Measurements from ENCODE around the gene FOXO6.
"Not testable (repeated sequence)": the region's sequence is repeated elsewhere in the genome, so short reads cannot be mapped to it uniquely, and the experiment has no call there.

FOXO6 gene

DNA sequence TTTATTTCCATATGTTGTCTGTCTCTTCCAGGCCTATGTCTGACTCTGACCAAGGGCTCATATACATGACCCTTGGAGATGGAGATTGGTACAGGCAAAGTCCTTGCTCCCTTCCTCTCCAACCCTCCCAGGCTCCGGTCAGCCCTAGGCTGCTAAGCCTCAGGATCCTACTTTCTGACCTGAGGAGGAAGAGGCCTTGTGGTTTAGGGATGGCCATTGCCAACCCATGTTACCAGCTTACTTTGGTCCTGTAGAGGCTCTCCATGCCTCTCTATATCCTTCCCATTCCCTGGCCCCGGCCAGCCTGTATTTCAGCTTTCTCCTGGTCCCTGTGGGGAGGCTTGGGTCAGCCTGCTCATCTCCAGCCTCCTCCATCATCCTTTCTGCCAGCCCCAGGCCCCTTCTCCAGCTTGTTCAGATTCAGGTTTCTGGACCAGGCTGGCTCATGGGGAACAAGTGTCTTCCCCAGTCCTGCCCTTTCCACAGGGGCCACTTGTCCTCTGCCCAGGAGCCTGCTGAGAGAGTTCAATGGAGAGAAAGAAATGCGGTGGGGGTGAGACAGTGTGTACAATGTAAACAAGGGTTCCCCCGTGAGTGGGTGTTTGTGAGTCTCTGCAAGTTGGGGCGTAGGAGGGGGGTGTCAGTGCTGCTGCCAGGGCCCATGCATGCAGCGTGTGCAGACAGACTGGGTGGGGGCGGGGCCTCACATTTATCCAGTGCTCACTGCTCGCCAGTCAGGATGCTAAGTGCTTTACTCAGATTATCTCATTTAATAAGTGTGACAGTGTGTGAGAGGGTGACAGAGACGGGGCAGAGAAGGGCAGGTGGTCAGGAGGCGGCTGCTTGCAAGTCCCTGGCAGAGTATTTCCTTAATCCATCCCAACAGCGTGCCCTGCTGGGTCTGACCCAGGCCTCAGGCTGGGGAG lies 31.3 kb upstream of the FOXO6 start:
- no peak for DNase-seq

GRCh38 chr1:41330588-41331545 lies 30.4 kb upstream of the FOXO6 start:
- DNase-seq, result peak; percentile 79

GRCh38 chr1:41331546-41331917 lies 29.7 kb upstream of the FOXO6 start:
- DNase-seq, result no peak

DNA sequence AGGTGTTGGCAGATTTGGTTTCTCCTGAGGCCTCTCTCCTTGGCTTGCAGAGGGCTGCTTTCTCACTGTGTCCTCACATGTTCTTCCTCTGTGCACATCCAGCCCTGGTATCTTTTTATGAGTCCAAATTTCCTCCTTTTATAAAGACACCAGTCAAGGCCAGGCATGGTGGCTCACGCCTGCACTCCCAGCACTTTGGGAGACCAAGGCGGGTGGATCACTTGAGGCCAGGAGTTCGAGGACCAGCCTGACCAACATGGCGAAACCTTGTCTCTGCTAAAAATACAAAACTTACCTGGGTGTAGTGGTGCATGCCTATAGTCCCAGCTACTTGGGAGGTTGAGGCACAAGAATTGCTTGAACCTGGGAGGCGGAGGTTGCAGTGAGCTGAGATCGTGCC lies 29.1 kb upstream of the FOXO6 start:
- not testable (repeated sequence) for DNase-seq

GRCh38 chr1:41333146-41333784 lies 28.0 kb upstream of the FOXO6 start:
- peak; percentile 86 for DNase-seq

- DNase-seq, result no peak
Measured at GRCh38 chr1:41338820-41339219, 22.4 kb upstream of the FOXO6 start.

DNA sequence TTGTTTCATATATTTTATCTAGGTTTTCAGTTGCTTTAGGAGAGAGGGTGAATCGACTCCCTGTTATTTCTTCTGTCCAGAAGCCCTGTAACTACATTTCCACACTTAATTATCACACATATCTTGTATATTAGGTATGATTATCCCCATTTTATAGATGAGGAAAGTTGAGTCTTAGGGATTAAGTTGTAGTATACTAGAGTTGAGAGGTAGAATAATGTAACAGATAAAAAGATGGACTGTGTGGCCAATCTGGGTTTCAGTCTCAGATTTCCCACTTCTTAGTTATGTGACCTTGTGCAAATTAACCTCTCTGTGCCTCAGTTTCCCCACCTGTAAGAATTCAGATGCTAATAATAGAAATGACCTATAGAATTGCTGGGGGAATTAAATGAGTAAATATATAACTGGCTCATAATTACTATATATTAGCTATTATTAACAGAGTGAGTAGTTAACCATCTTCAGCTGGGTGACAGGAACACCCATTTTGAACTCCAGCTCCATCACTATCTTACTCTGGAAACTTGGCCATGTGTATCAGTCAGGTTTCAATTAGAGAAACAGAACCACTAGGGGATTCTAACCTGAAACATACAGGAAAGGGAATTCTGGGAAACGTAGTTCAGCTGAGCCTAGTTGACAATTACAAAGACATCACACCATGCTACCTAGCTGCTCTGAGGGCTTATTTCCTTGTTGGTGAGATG lies 20.4 kb upstream of the FOXO6 start:
- DNase-seq, result no peak

DNA sequence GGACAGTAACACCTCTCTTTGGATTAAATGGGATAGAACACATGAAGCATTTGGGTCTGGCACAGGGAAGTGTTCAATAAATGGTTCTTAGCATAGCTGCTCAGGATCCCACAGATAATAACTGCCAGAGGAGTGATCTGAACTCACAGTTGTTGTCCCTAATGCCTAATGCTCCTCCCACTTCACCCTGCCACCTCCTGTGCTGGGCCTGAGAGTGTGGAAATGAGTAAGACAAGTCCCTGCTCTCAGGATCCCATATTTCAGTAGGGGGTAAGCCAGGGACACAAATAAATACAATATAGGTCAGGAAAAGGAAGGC lies 19.9 kb upstream of the FOXO6 start:
- peak; percentile 43 for DNase-seq

DNA sequence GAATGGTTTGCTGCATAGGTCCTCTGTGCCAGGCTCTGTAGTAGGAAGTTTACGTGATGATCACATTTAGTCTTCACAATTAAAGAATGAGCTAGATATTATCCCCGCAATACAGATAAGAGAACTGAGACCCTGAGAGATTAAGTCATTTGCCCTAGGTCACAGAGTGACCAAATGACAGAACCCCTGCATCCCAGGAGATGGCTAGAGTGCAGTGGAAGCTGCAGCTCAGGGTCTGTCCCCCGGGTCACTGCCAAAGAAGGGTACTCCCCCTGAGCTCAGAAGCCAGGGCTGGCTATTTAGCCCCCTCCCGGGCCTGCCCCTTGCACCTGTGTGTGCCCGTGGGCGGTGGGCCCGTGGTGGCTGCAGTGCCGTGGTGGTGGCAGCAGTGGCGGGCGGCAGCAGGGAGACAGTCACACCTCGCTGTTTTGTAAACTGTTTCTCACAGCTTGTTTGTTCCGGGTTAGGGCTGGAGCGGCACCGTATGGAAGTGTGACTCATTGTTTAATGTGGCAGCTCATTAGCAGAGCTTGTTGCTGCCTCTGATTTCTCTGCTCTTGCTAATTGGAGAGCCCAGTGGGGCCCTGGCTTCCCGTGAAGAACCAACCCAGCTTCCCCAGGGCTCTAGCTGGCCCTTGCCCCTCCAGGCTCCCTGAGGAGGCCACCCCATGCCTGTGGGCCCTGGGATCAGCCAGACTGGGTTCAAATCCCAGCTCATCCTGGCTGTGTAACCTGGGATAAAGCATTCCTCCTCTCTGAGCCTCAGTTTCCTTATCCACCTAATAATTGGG lies 19.3 kb upstream of the FOXO6 start:
- peak; percentile 67 for DNase-seq

DNA sequence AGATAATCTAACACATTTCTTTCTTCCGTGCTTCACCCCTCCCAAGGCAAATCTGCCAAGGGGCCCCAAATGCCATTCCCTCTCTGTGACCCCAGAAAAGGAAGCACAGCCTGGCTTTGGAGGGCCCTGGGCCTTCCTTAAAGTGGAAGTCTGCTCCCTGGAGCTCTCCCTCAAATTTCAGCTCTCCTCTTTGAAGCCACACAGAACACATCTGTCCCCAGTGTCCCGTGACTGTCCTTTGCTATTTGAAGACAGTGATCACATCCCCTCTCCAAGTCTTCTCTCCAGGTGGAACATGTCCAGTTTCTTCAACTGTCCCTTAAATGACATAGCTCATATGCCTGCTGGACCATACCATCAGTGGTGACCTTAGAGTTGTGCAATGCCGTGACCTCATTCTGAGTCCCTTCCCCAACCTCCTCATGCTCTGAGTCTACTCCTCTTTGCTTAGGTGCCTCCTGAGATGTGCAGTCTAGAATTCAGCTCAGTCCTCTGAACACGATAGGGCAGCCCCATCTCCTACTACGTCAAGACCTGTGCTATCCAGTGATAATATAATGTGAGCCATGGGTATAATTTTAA lies 18.4 kb upstream of the FOXO6 start:
- peak; percentile 36 for DNase-seq

GRCh38 chr1:41343790-41344699 lies 17.2 kb upstream of the FOXO6 start:
- DNase-seq, result peak; percentile 74

- DNase-seq, result no peak
Measured at GRCh38 chr1:41344708-41345159, 16.5 kb upstream of the FOXO6 start.

GRCh38 chr1:41345434-41346075 lies 15.7 kb upstream of the FOXO6 start:
- peak; percentile 35 for DNase-seq

GRCh38 chr1:41347276-41347675 lies 14.0 kb upstream of the FOXO6 start:
- peak; percentile 87 for DNase-seq

DNA sequence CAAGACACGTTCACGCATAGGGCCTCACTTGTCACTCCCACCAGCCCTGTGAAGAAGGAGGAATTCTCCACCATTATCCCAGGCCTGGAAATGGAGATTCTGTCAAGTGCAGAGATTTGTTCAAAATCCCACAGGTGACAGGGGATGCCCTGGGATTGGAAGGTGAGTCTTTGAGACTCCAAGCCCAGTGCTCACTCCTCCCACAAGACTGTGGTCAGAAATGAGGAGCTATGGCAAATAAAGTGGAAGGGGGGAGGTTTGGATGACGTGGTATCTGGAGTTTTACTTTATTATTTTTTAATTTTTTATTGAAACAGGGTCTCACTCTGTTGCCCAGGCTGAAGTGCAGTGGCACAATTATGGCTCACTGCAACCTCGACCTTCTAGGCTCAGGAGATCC lies 12.8 kb upstream of the FOXO6 start:
- DNase-seq, result no peak

- peak; percentile 25 for DNase-seq
Measured at GRCh38 chr1:41349361-41350054, 11.7 kb upstream of the FOXO6 start.

- no peak for DNase-seq
Measured at GRCh38 chr1:41350055-41350378, 11.2 kb upstream of the FOXO6 start.

GRCh38 chr1:41351262-41352151 lies 9.7 kb upstream of the FOXO6 start:
- peak; percentile 35 for DNase-seq

Measured in islet precursor cell (in vitro differentiated cells).